Vagina (tissue), 2 donors: Measurements from ENCODE around the gene ARHGAP26.

ENCODE experiments used
- CTCF ChIP-seq, 3 experiments: fragments of 450-650 bp in 2 of 3; fragments of 200-600 bp in 1 of 3; sonication (generic) in 1 of 3; IDR thresholded peaks; one replicate each; pipeline ENCODE4 v1.5.1; 2017 to 2019; ENCODE audit warnings: antibody characterized with exemption in 3 of 3, mild to moderate bottlenecking in 2 of 3, moderate library complexity in 2 of 3
- POLR2AphosphoS5 ChIP-seq, 2 donors: sonication (generic); formaldehyde crosslinking; IDR thresholded peaks; one replicate each; pipeline ENCODE4 v1.9.0; 2017; ENCODE audit warnings: antibody characterized with exemption in 2 of 2, mild to moderate bottlenecking in 2 of 2, low read depth in 1 of 2; ENCODE audit not compliant: insufficient read depth in 1 of 2

GRCh38 chr5:143002459-143003327 is 232.5 kb downstream of the ARHGAP26 start:
- TF ChIP-seq CTCF (IDR thresholded peaks at IDR 0.05) = peak; percentile 12 to 47 (median 32)
- TF ChIP-seq POLR2AphosphoS5 (IDR thresholded peaks at IDR 0.05; ENCODE audit: insufficient read depth in 1 of 2, low read depth in 1 of 2) = peak in 1 of 2 donors; percentile 91
